GM12878 (cell line): ENCODE results near the gene KLHL25. TPM values are rescaled to one million over a fixed set of nuclear protein-coding genes. Genes with fewer than 3 reads are reported as not detected.

Experiments used
- ATAC-seq: fragments of 200-7000 bp; cut with Tn5 transposase; 3 replicates; pipeline ENCODE4 v1.9.1; 2020; ENCODE audit warnings: mild to moderate bottlenecking, moderate library complexity
- BruUV-seq: library from RNA; stranded (reverse); fragments of 400-500 nt; replicated peaks from 2 replicates; lab custom pipeline; 2021; lab: Mats Ljungman, UMichigan
- CTCF ChIA-PET: fragments of 300-600 bp; sonication (Branson Sonifier 250); formaldehyde crosslinking; extraction: SDS; loops from one replicate; lab custom pipeline; 2021; ENCODE audit warnings: inconsistent platforms; lab: Yijun Ruan, JAX
- POLR2A ChIA-PET: fragments of 350-600 bp; formaldehyde crosslinking; extraction: SDS; loops from one replicate; lab custom pipeline; 2021; ENCODE audit warnings: inconsistent platforms; lab: Charles Lee
- RAD21 ChIA-PET: fragments of 300-600 bp; sonication (Branson Sonifier 250); formaldehyde crosslinking; loops from one replicate; lab custom pipeline; 2023; ENCODE audit warnings: antibody characterized with exemption; ENCODE audit not compliant: unreplicated experiment; lab: Charles Lee
- SMC1A ChIA-PET: fragments of 300-600 bp; sonication (Branson Sonifier 250); formaldehyde crosslinking; loops from one replicate; lab custom pipeline; 2023; ENCODE audit not compliant: unreplicated experiment, uncharacterized antibody; lab: Charles Lee
- DNase-seq: peaks from one replicate; pipeline ENCODE4 v3.0.0-alpha.2; 2011; ENCODE audit warnings: low read depth, low spot score
- FAIRE-seq: peaks from 3 replicates; lab custom pipeline; 2011; peaks lifted over from hg19 to GRCh38; lab: Jason Lieb, UNC
- H2AFZ ChIP-seq: 2 replicates; pipeline ENCODE4 v1.6.0; 2011; ENCODE audit warnings: low read depth, low read length, control low read depth; ENCODE audit not compliant: control insufficient read depth
- H3K27ac ChIP-seq: 2 replicates; pipeline ENCODE4 v1.5.1; 2011; ENCODE audit warnings: control low read depth; ENCODE audit not compliant: control insufficient read depth, insufficient read depth
- H3K27me3 ChIP-seq, 2 experiments: replicated peaks in 1 of 2; 2 replicates each; pipeline versions ENCODE4 v1.6.0 to v1.6.1; 2011; ENCODE audit warnings: low read length in 1 of 2; ENCODE audit not compliant: control insufficient read depth in 2 of 2, insufficient read depth in 2 of 2
- H3K36me3 ChIP-seq, 2 experiments: 2 replicates each; pipeline ENCODE4 v1.5.1; 2011; ENCODE audit warnings: low read length in 1 of 2; ENCODE audit not compliant: control insufficient read depth in 2 of 2, insufficient read depth in 2 of 2
- H3K4me1 ChIP-seq: 2 replicates; pipeline ENCODE4 v1.6.1; 2011; ENCODE audit warnings: mild to moderate bottlenecking, low read length, moderate library complexity, mixed read lengths; ENCODE audit not compliant: control insufficient read depth, insufficient read depth
- H3K4me2 ChIP-seq: 2 replicates; pipeline ENCODE4 v1.6.0; 2011; ENCODE audit warnings: control low read depth; ENCODE audit not compliant: control insufficient read depth, insufficient read depth
- H3K4me3 ChIP-seq: fragments of 200-600 bp; sonication (generic); 2 replicates; pipeline ENCODE4 v1.5.1; 2016
- H3K79me2 ChIP-seq: 2 replicates; pipeline ENCODE4 v1.6.0; 2011; ENCODE audit warnings: low read length; ENCODE audit not compliant: control insufficient read depth, insufficient read depth
- H3K9ac ChIP-seq: 2 replicates; pipeline ENCODE4 v1.8.0; 2011; ENCODE audit warnings: low read length, control low read depth, mixed read lengths; ENCODE audit not compliant: control insufficient read depth, insufficient read depth
- H3K9me3 ChIP-seq: replicated peaks from 3 replicates; pipeline ENCODE4 v1.5.1; 2011; ENCODE audit warnings: mild to moderate bottlenecking, low read length; ENCODE audit not compliant: control insufficient read depth, insufficient read depth
- H4K20me1 ChIP-seq: 2 replicates; pipeline ENCODE4 v1.6.0; 2011; ENCODE audit not compliant: control insufficient read depth, insufficient read depth
- ASH2L ChIP-seq: fragments of 300-600, 200-600 bp; sonication (generic); IDR thresholded peaks from 2 replicates; pipeline ENCODE4 v1.6.1; 2017; ENCODE audit warnings: low read depth, mild to moderate bottlenecking, borderline replicate concordance
- ATF3 ChIP-seq: IDR thresholded peaks from 2 replicates; pipeline ENCODE4 v1.6.1; 2011; ENCODE audit warnings: low read depth, mild to moderate bottlenecking, low read length, moderate library complexity, borderline replicate concordance; ENCODE audit errors: extremely low read depth
- ATF7 ChIP-seq: fragments of 450-650 bp; IDR thresholded peaks from 2 replicates; pipeline ENCODE4 v1.6.1; 2016; ENCODE audit warnings: low read depth, mild to moderate bottlenecking
- BACH1 ChIP-seq: fragments of 450-650 bp; IDR thresholded peaks from 2 replicates; pipeline ENCODE4 v1.6.1; 2017; ENCODE audit warnings: mild to moderate bottlenecking, borderline replicate concordance
- CEBPZ ChIP-seq: fragments of 150-350 bp; IDR thresholded peaks from 2 replicates; pipeline ENCODE4 v1.6.1; 2016; ENCODE audit warnings: low read depth, low read length
- CHD4 ChIP-seq: fragments of 200-600 bp; sonication (generic); IDR thresholded peaks from 2 replicates; pipeline ENCODE4 v1.6.1; 2016; ENCODE audit warnings: mild to moderate bottlenecking
- FOS ChIP-seq: IDR thresholded peaks from 3 replicates; pipeline ENCODE4 v1.6.1; 2011; ENCODE audit warnings: borderline replicate concordance; ENCODE audit not compliant: insufficient read length; ENCODE audit errors: extremely low read depth
- IKZF2 ChIP-seq, 2 experiments: fragments of 450-650 bp; IDR thresholded peaks; 2 replicates each; pipeline ENCODE4 v1.6.1; 2017; ENCODE audit warnings: mild to moderate bottlenecking in 2 of 2, moderate library complexity in 2 of 2
- SKIL ChIP-seq: fragments of 450-650 bp; IDR thresholded peaks from 2 replicates; pipeline ENCODE4 v1.6.1; 2017; ENCODE audit warnings: mild to moderate bottlenecking, low read depth, inconsistent platforms; ENCODE audit not compliant: poor library complexity, severe bottlenecking
- SPI1 ChIP-seq: IDR thresholded peaks from 2 replicates; pipeline ENCODE4 v1.6.1; 2011; ENCODE audit warnings: low read depth, mild to moderate bottlenecking, low read length, moderate library complexity, borderline replicate concordance; ENCODE audit not compliant: insufficient read depth
- SREBF2 ChIP-seq: IDR thresholded peaks from 2 replicates; pipeline ENCODE4 v1.6.1; 2012; ENCODE audit warnings: mild to moderate bottlenecking, low read length
- STAT3 ChIP-seq: IDR thresholded peaks from 2 replicates; pipeline ENCODE4 v1.6.1; 2011; ENCODE audit warnings: low read depth, low read length, improper control_type of control experiment
- USF1 ChIP-seq: IDR thresholded peaks from 2 replicates; pipeline ENCODE4 v1.6.1; 2011; ENCODE audit warnings: borderline replicate concordance, low read depth, mild to moderate bottlenecking, moderate library complexity, mixed read lengths, low read length; ENCODE audit not compliant: insufficient read depth; ENCODE audit errors: extremely low read length
- WGBS: methylation state at CpG from one replicate; pipeline ENCODE4 v1.1.6; 2016; ENCODE audit warnings: low lambda C conversion rate; ENCODE audit not compliant: insufficient replicate concordance, insufficient coverage; ENCODE audit errors: missing lambda C conversion rate; 5-methylcytosine and 5-hydroxymethylcytosine counted together
- in situ Hi-C: fragments of 300-500 bp; cut with MboI; formaldehyde crosslinking; loops from 9 replicates; pipeline ENCODE4 v1.14.3; 2018; ENCODE audit warnings: mixed read lengths
- intact Hi-C: fragments of 100-400 bp; cut with micrococcal nuclease; formaldehyde crosslinking; loops from one replicate; pipeline ENCODE4 v1.14.2; 2022; ENCODE audit not compliant: unreplicated experiment
- polyA plus RNA-seq, 11 experiments: library from polyadenylated mRNA; depleted of rRNA in 4 of 11; unstranded in 6 of 11; stranded (reverse) in 5 of 11; fragments of >200 nt; fragmentation: Nextera tagmentation in 4 of 11; fragmentation: Illumina TruSeq in 1 of 11; extraction: Ambion mirVana in 4 of 11; extraction: Trizol in 1 of 11; gene quantifications; 1 replicate in 1 of 11; 2 replicates in 10 of 11; pipeline versions ENCODE4 v1.2.1 to v1.2.3, GENCODE V29; 2011 to 2016; ENCODE audit warnings: inconsistent platforms in 2 of 11, missing spikeins in 2 of 11, low read depth in 1 of 11
- total RNA-seq, 4 experiments: library from RNA; depleted of rRNA in 3 of 4; stranded (reverse); fragments of >200 nt in 3 of 4; fragmentation: Illumina TruSeq in 1 of 4; extraction: Trizol in 1 of 4; gene quantifications; 2 replicates each; pipeline versions ENCODE4 v1.2.1 to v1.2.3, GENCODE V29; 2013 to 2021

KLHL25 gene
- total and polyA plus RNA-seq, 10 of the 15 experiments (the other 5 are each of a cell fraction or from before 2014, with no cell fraction given) = 0.04 to 3.0 (median 2.1) TPM; not detected in 1

- WGBS = 85% methylated on average over 10 of the region's 10 CpGs
- Histone ChIP-seq H3K4me3 (no peak overlapping the region), H3K79me2 (no peaks in the 10 kb centered on the region), H3K9ac (no peak overlapping the region), H3K36me3 (no peaks in the 10 kb centered on the region), H3K27me3 (no peaks in the 10 kb centered on the region), H2AFZ (no peak overlapping the region), H4K20me1 (no peaks in the 10 kb centered on the region; the same call in 1 of the 2 replicates), H3K9me3 (no peaks in the 10 kb centered on the region), H3K4me2 (no peak overlapping the region), H3K4me1 (no peaks in the 10 kb centered on the region), H3K27ac (no peak overlapping the region)
- ATAC-seq = no peak
- in situ Hi-C loops (no loop called here), intact Hi-C loops (no loop called here)
- DNase-seq = no peak
- FAIRE-seq = no peak
- ChIA-PET CTCF (interaction anchor here (2.6 kb wide), 1 partner anchor 11 kb away, joined by 8 read pairs; no protein-coding TSS in a partner anchor), RAD21 (interaction anchor here (0.9 kb wide), 1 partner anchor 13 kb away, joined by 3 read pairs; no protein-coding TSS in a partner anchor), POLR2A (interaction anchor here (0.5 kb wide), 1 partner anchor 47 kb away, joined by 3 read pairs; no protein-coding TSS in a partner anchor), SMC1A (interaction anchor here (0.6 to 1.1 kb wide), 3 partner anchors 9 to 48 kb away, joined by 3 to 4 read pairs (median 3); no protein-coding TSS in a partner anchor)
- no TSS peak for BruUV-seq
- TF ChIP-seq ATF3 = no peak
- no peak for TF ChIP-seq ASH2L
- no peak for TF ChIP-seq SPI1
- no peak for TF ChIP-seq CEBPZ
- no peak for TF ChIP-seq IKZF2 (IDR thresholded peaks at IDR 0.05)
- no peak for TF ChIP-seq ATF7
- no peak for TF ChIP-seq FOS
- TF ChIP-seq USF1 = no peak
- TF ChIP-seq CHD4 = no peak
- no peak for TF ChIP-seq BACH1
- TF ChIP-seq STAT3 = no peak
- no peak for TF ChIP-seq SKIL
- TF ChIP-seq SREBF2 = no peak
Measured at GRCh38 chr15:85778107-85778776, 16.5 kb downstream of the KLHL25 start.
